IPS DF 19.7 (cell line): ENCODE results near the gene TSPAN5.

Source experiments
- DNase-seq: peaks from one replicate; pipeline ENCODE4 v3.0.0-alpha.2; 2013; ENCODE audit warnings: low read depth, low spot score

TSPAN5 gene

GRCh38 chr4:98618680-98619079 is 39.7 kb downstream of the TSPAN5 start:
- no peak for DNase-seq

DNA sequence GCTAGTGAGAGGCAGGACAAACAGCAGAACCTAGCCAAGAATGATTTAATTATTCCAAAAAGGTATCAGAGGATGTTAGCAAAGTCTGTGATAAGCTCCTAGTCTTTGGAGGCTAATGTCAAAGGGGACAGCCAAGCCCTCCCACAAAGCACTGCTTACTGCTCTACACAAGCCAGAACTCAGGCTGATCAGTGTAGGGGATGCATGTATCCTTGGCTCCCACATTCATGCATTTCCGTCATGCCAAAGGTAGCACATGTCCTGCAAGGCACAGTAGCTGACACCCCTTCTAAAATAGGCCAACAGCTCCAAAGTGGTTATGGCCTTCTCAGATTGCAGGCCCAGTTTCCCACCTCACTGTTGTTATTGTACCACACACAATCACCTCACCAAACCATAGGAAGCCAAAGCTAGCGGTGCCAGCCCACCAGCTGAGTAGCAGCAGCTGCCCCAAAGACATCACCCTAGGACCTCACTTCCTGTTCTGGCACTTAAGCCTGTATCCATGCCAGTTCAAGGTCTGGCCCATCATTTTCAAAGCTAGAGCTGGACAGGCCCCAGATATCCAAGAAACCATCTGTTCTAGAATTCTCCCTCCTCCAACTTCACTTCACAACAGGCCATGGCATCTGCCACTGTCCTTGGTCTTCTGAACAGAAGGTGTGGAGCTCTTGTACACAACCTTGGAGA is 40.9 kb downstream of the TSPAN5 start:
- DNase-seq = no peak

- no peak for DNase-seq
Measured at GRCh38 chr4:98615991-98616390, 42.4 kb downstream of the TSPAN5 start.

DNA sequence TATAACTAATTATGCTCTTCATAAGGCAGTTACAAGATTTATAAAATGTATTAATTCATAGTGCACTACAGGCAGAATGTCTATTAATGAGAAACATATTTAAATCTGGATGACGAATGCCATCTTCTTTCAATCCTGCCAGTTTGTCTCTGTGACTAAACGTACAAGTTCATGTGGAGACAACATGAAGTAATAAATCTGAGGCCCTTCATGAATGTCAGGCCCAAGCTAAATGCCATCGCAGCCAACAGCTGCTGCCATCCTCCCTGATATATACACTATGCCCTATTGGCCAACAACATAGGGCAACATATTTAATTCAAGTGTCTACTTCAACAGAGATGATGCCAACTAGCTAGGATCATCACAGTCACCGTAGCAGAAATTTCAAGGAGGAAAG is 43.7 kb downstream of the TSPAN5 start:
- no peak for DNase-seq

DNA sequence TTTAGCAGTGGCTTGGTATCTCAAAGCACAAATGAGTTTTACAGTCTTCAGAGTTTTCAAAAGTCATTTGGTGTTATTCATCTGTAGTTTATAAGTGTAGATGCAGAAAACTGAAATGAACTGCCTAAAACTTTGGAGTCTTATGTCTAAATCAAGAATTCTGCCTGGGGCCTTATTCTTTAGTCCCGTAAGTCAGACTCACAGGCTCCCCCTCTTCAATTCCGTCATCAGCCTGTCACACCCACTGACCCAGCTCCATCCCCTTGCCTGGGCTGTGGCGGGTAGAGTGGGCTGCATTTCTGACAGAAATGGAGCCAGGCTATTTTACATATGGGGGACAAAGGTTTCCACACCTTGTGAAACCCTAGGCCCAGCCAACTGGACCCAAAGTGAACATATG is 44.3 kb downstream of the TSPAN5 start:
- no peak for DNase-seq

- no peak for DNase-seq
Measured at GRCh38 chr4:98613453-98614075, 44.8 kb downstream of the TSPAN5 start.

GRCh38 chr4:98612318-98613250 is 45.8 kb downstream of the TSPAN5 start:
- no peak for DNase-seq

GRCh38 chr4:98611677-98612317 is 46.6 kb downstream of the TSPAN5 start:
- DNase-seq = no peak

- DNase-seq = no peak
Measured at GRCh38 chr4:98610926-98611676, 47.3 kb downstream of the TSPAN5 start.

DNA sequence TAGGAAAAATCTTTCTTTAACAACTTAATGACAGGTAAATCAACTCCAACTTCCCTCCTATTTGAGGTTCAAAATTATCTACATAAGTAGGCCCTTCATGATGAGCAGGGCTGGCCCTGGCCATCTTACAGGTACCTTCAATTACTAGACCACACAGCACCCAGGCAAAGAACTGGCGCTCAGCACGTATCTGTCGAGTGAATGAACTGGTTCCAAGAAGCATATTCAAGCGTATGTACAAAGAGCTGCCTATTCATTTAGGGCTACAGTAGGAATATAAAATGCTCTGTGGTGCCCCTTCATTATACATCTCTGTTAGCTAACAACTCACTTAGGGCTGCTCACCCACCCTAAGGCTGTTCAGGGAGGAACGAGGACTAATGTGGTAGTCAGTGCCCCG is 48.0 kb downstream of the TSPAN5 start:
- no peak for DNase-seq

DNA sequence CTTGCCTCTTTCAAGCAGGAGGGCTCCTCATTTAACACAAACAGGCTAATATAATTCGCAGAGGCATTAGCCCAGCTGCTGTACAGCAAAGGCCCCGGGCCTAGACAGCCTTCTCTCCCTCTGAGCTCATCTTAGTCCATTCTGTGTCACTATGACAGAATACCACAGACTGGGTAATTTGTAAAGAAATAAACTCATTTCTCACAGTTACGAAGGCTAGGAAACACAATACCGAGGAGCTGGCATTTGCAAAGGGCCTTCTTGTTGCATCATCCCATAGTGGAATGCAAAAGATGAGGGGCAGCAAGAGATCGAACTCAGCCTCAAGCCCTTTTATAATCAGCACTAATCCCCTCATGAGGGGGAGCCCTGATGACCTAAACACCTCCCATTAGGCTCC is 48.5 kb downstream of the TSPAN5 start:
- no peak for DNase-seq

- DNase-seq = no peak
Measured at GRCh38 chr4:98608356-98608755, 50.1 kb downstream of the TSPAN5 start.

DNA sequence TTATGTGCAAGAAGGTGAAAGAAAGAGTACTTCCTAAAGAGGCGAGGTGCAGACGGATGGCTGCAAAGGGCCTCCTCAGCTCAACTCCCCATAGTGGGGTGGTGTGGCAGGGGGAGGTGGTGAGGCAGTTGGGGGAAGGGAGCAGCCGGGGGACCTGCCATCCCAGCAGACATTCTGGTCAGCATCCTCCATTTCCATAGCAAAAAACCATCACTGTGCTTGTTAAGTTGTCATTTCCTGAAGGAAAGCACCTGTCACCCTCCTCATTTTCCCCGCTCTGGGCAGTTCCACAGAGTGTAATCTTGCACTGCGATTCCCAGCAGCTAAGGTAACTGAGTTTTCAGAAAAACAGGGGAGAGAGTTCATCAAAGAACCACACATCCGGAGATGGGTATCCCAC is 51.5 kb downstream of the TSPAN5 start:
- DNase-seq = no peak

DNA sequence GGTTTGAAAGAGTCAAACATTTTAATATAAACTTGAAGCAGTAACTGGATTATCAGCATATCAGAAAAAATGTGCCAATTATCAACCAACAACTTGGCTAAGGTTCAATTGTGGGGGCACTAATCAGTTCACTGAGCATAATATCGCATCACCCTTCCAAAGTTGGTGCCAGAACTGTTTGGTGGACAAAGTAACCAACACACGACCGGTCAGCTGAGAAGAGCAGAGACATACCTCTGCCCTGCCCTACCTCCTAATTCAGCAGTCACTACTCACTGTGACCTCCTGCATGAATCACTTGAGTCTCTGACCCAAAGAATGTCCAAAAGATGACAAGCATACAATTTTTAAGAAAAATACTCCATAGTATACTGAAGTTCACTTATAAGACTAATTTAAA is 53.2 kb downstream of the TSPAN5 start:
- DNase-seq = no peak

- no peak for DNase-seq
Measured at GRCh38 chr4:98604723-98605122, 53.7 kb downstream of the TSPAN5 start.

DNA sequence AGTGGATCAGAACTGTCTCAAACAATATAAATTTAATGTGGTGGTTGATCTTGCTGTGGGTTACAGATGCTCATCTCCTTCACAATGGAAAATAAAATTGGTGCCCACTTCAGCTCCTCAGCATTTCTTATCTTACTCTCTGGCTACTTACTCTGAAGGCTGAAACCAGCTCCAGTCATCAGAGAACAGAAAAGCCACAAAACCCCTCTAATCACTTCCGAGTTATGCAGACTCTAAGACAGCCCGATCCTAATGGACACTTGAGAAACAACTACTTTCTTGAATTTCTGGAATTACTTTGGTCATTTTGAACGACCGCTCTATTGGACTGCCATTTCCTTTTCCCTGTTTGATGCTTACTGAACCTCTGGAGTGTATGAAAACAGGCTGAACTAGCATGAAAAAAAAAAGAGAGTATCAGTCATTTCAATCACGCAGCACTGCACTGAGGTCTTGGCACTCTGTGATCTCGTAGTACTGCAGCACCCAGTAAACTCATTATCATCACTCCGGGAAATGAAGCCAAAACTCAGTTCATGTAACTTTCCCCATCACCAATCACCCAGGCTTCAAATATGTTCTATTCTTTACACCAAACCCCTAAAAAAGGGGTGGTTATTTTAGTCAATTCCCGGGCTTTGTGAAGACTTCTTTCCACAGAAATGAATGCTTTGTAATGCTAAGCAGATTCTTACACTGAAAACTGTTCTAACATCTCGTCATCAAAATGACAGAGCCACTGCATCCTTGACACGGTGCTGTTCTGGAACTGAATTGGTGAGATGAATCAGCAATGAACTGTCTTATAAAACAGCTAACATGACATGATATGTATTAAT is 54.5 kb downstream of the TSPAN5 start:
- no peak for DNase-seq

GRCh38 chr4:98602270-98602669 is 56.1 kb downstream of the TSPAN5 start:
- no peak for DNase-seq

GRCh38 chr4:98601708-98602107 is 56.7 kb downstream of the TSPAN5 start:
- no peak for DNase-seq

DNA sequence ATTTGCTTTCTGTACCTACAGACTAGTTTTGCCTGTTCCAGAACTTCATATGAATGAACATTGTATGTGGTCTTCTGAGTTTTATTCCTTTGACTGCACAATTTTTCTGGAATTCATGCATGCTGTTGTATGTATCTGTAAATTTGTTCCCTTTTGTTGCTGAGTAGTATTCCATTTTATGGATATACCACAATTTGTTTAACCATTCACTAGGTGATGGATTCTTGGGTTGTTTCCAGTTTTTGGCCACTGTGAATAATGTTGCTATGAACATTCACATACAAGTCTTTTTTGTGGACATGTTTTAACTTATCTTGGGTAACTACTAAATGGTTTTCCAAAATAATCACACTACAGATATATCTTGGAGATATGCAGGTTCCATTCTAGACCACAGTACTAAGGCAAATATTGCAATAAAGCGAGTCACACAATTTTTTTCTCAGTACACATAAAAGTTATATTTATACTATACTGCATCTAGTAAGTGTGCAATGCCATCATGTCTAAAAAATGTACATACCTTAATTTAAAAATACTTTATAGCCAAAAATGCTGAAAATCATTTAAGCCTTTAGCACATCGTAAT is 58.7 kb downstream of the TSPAN5 start:
- no peak for DNase-seq

DNA sequence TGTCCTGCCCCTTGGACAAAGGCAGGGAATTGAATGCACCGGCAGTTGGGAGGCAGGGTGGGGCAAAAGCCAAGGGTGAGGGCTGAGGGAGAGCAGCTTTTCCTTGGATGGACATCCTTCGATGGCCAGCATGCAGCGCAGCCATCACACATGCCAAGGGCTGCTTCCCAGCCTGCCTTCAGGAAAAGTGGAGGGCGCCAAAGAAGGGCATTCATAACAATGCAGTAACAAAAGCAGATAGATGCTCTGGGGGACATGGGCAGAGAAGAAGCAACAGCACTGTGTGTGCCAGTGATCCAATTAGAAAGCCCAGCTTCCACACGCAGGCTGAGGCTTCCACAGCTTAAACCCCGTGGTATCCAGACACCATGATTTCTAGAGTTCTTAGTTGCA is 71.5 kb downstream of the TSPAN5 start:
- no peak for DNase-seq
